Astrocyte (in vitro differentiated cells and primary cell): ENCODE data around the gene ZDHHC16.

Experiments used
- EZH2 ChIP-seq: IDR thresholded peaks from 2 replicates; pipeline ENCODE4 v1.6.1; 2012; ENCODE audit warnings: mild to moderate bottlenecking, low read length, inconsistent platforms; ENCODE audit not compliant: insufficient read depth
- TF ChIP-seq, protein P1 (sequence below): IDR thresholded peaks from 2 replicates; pipeline ENCODE4 v1.5.1; 2011; ENCODE audit warnings: low read depth, mild to moderate bottlenecking, inconsistent platforms, low read length, moderate library complexity; ENCODE audit not compliant: insufficient read depth

DNA sequence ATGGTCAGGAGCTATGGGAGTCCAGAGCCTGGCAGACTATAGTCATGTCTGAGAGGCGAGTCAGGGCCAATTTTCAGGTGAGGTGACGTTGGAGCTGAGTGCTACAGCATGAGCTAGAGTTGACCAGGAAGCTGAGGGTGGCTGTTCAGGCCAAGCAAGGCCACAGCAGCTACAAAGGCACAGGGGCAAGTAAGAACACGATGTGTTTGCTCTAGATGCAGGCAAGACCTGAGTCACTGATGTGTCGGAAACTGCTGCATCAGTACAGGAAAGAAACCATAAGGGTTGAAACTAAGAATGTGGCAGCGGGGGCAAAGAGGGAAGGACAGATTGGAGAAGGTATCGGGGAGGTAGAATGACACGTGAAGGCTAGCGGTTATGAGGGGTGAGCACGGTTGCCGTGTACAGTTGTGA is 33.1 kb upstream of the ZDHHC16 start:
- TF ChIP-seq, protein P1, sequence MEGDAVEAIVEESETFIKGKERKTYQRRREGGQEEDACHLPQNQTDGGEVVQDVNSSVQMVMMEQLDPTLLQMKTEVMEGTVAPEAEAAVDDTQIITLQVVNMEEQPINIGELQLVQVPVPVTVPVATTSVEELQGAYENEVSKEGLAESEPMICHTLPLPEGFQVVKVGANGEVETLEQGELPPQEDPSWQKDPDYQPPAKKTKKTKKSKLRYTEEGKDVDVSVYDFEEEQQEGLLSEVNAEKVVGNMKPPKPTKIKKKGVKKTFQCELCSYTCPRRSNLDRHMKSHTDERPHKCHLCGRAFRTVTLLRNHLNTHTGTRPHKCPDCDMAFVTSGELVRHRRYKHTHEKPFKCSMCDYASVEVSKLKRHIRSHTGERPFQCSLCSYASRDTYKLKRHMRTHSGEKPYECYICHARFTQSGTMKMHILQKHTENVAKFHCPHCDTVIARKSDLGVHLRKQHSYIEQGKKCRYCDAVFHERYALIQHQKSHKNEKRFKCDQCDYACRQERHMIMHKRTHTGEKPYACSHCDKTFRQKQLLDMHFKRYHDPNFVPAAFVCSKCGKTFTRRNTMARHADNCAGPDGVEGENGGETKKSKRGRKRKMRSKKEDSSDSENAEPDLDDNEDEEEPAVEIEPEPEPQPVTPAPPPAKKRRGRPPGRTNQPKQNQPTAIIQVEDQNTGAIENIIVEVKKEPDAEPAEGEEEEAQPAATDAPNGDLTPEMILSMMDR = no peak
- no peak for TF ChIP-seq EZH2
